ENCODE results near the gene SOWAHA.
A peak's percentile ranks its signal among the peaks of the same experiment; 100 is the strongest.

The SOWAHA gene

GRCh38 chr5:132808866-132809265, 4.2 kb upstream of the SOWAHA start:
- no peak for DNase-seq

- DNase-seq = no peak
Measured at GRCh38 chr5:132810605-132811004, 2.5 kb upstream of the SOWAHA start.

GRCh38 chr5:132812123-132812765, 858 bp upstream of the SOWAHA start:
- DNase-seq = no peak

GRCh38 chr5:132813599-132814502, 749 bp downstream of the SOWAHA start:
- no peak for DNase-seq

- DNase-seq = no peak
Measured at GRCh38 chr5:132814503-132815294, 1.6 kb downstream of the SOWAHA start.

- DNase-seq = no peak
Measured at GRCh38 chr5:132815454-132815853, 2.4 kb downstream of the SOWAHA start.

GRCh38 chr5:132816083-132816482, 3.0 kb downstream of the SOWAHA start:
- DNase-seq = no peak

GRCh38 chr5:132816554-132816953, 3.5 kb downstream of the SOWAHA start:
- no peak for DNase-seq

GRCh38 chr5:132817011-132817410, 3.9 kb downstream of the SOWAHA start:
- DNase-seq = no peak

GRCh38 chr5:132819468-132819867, 6.4 kb downstream of the SOWAHA start:
- no peak for DNase-seq

- peak; percentile 82 for DNase-seq
Measured at GRCh38 chr5:132820162-132820754, 7.2 kb downstream of the SOWAHA start.

- DNase-seq = no peak
Measured at GRCh38 chr5:132821350-132821749, 8.2 kb downstream of the SOWAHA start.

GRCh38 chr5:132821791-132822190, 8.7 kb downstream of the SOWAHA start:
- DNase-seq = no peak

GRCh38 chr5:132822650-132823480, 9.8 kb downstream of the SOWAHA start:
- DNase-seq = no peak

GRCh38 chr5:132823481-132824050, 10.5 kb downstream of the SOWAHA start:
- no peak for DNase-seq

- no peak for DNase-seq
Measured at GRCh38 chr5:132824426-132824825, 11.3 kb downstream of the SOWAHA start.

- no peak for DNase-seq
Measured at GRCh38 chr5:132825033-132825833, 12.1 kb downstream of the SOWAHA start.

GRCh38 chr5:132825834-132826391, 12.8 kb downstream of the SOWAHA start:
- no peak for DNase-seq

- DNase-seq = no peak
Measured at GRCh38 chr5:132826424-132827082, 13.5 kb downstream of the SOWAHA start.
